ENCODE results near the gene MKRN2. TPM values are rescaled to one million over a fixed set of nuclear protein-coding genes. Genes with fewer than 3 reads are reported as not detected.

The MKRN2 gene
- total RNA-seq, 1 experiment from 2014 or later: 18.2 TPM

GRCh38 chr3:12584083-12584482 is 27.2 kb downstream of the MKRN2 start:
- no peak overlapping the region for H3K4me3 Mint-ChIP-seq
- no peaks in the 10 kb centered on the region for H3K9me3 Mint-ChIP-seq
- peaks cover 59% of the 10 kb centered on the region for H3K36me3 Mint-ChIP-seq
- 0 out of 2 replicates have a peak, but pooled peaks cover 3% of the 10 kb centered on the region for H3K4me1 Mint-ChIP-seq
- H3K27me3 Mint-ChIP-seq (ENCODE audit: low read depth): no peaks in the 10 kb centered on the region
- DNase-seq (ENCODE audit: low spot score) (no peak), ATAC-seq (no peak)
- H3K27ac Mint-ChIP-seq: peak overlapping the region; percentile 84; the same call in 1 of the 2 replicates
- POLR2A ChIA-PET: no interaction called here
- CTCF ChIA-PET: no interaction called here
- TF ChIP-seq NFE2L1 (CRISPR knock-in tag; IDR thresholded peaks at IDR 0.05): no peak
- TF ChIP-seq SMAD4 (CRISPR knock-in tag; IDR thresholded peaks at IDR 0.05): no peak
- no peak for TF ChIP-seq ZBTB21 (CRISPR knock-in tag; IDR thresholded peaks at IDR 0.05; ENCODE audit: borderline replicate concordance)
- TF ChIP-seq ZNF121 (CRISPR knock-in tag; IDR thresholded peaks at IDR 0.05): no peak
- TF ChIP-seq CREB1 (CRISPR knock-in tag; IDR thresholded peaks at IDR 0.05): no peak
- TF ChIP-seq IRF2 (CRISPR knock-in tag; IDR thresholded peaks at IDR 0.05; ENCODE audit: borderline replicate concordance, low read depth): no peak
- TF ChIP-seq HMGA2 (CRISPR knock-in tag; IDR thresholded peaks at IDR 0.05): no peak
- TF ChIP-seq ZSCAN18 (CRISPR knock-in tag; IDR thresholded peaks at IDR 0.05): no peak
- TF ChIP-seq ATF3 (CRISPR knock-in tag; conservative IDR thresholded peaks at IDR 0.05): no peak
- TF ChIP-seq NFYB (CRISPR knock-in tag; conservative IDR thresholded peaks at IDR 0.05; ENCODE audit: low read depth): no peak
- TF ChIP-seq SMAD3 (CRISPR knock-in tag; IDR thresholded peaks at IDR 0.05; ENCODE audit: borderline replicate concordance): no peak
- TF ChIP-seq JAZF1 (CRISPR knock-in tag; IDR thresholded peaks at IDR 0.05): no peak
- no peak for TF ChIP-seq ELF4 (CRISPR knock-in tag; IDR thresholded peaks at IDR 0.05; ENCODE audit: low read depth)
- TF ChIP-seq CDX4 (CRISPR knock-in tag; IDR thresholded peaks at IDR 0.05; ENCODE audit: borderline replicate concordance): no peak
- no peak for TF ChIP-seq ZNF232 (CRISPR knock-in tag; IDR thresholded peaks at IDR 0.05)
- no peak for TF ChIP-seq ZNF219 (CRISPR knock-in tag; IDR thresholded peaks at IDR 0.05; ENCODE audit: borderline replicate concordance)
- TF ChIP-seq ZMAT4 (CRISPR knock-in tag; IDR thresholded peaks at IDR 0.05): no peak
- TF ChIP-seq RORB (CRISPR knock-in tag; IDR thresholded peaks at IDR 0.05): no peak
- TF ChIP-seq KAT7 (CRISPR knock-in tag; IDR thresholded peaks at IDR 0.05; ENCODE audit: borderline replicate concordance): no peak

GRCh38 chr3:12585181-12585580 is 28.3 kb downstream of the MKRN2 start:
- peaks cover 54% of the 10 kb centered on the region for H3K36me3 Mint-ChIP-seq
- DNase-seq (ENCODE audit: low spot score): no peak
- TF ChIP-seq GTF2I (CRISPR knock-in tag; conservative IDR thresholded peaks at IDR 0.05) (no peak), ATF3 (CRISPR knock-in tag; conservative IDR thresholded peaks at IDR 0.05) (no peak), CREB1 (CRISPR knock-in tag; IDR thresholded peaks at IDR 0.05) (no peak), AFF4 (CRISPR knock-in tag; IDR thresholded peaks at IDR 0.05; ENCODE audit: borderline replicate concordance) (no peak), MYBL2 (CRISPR knock-in tag; IDR thresholded peaks at IDR 0.05) (no peak), JAZF1 (CRISPR knock-in tag; IDR thresholded peaks at IDR 0.05) (no peak), ZNF263 (CRISPR knock-in tag; IDR thresholded peaks at IDR 0.05; ENCODE audit: low read depth) (no peak)
- no peak for ATAC-seq
- no peak overlapping the region for H3K4me3 Mint-ChIP-seq
- H3K27me3 Mint-ChIP-seq (ENCODE audit: low read depth): no peaks in the 10 kb centered on the region
- ChIA-PET CTCF (no interaction called here), POLR2A (no interaction called here)
- H3K27ac Mint-ChIP-seq: 0 out of 2 replicates have a peak overlapping the region, but pooled peaks have one; percentile 41
- no peaks in the 10 kb centered on the region for H3K9me3 Mint-ChIP-seq
- 0 out of 2 replicates have a peak, but pooled peaks cover 3% of the 10 kb centered on the region for H3K4me1 Mint-ChIP-seq

All from WTC11 (cell line).